GM10248 (cell line): Measurements from ENCODE around the gene MSRB1.

Source experiments
- CTCF ChIA-PET: fragments of 300-600 bp; sonication (Branson Sonifier 250); formaldehyde crosslinking; extraction: SDS; loops from one replicate; lab custom pipeline; 2021; ENCODE audit warnings: antibody characterized with exemption; lab: Yijun Ruan, JAX
- POLR2A ChIA-PET: fragments of 350-650 bp; sonication (Branson Sonifier 250); formaldehyde crosslinking; extraction: SDS; loops from one replicate; lab custom pipeline; 2020; ENCODE audit warnings: antibody characterized with exemption; lab: Yijun Ruan, JAX
- DNase-seq: peaks from one replicate; pipeline ENCODE4 v3.0.0; 2012; ENCODE audit errors: extremely low spot score
- TF ChIP-seq, protein P1 (sequence below): IDR thresholded peaks from 2 replicates; pipeline ENCODE4 v1.5.1; 2012; ENCODE audit warnings: mild to moderate bottlenecking, low read depth; ENCODE audit errors: extremely low read depth, missing control alignments, control extremely low read depth

Gene MSRB1

DNA sequence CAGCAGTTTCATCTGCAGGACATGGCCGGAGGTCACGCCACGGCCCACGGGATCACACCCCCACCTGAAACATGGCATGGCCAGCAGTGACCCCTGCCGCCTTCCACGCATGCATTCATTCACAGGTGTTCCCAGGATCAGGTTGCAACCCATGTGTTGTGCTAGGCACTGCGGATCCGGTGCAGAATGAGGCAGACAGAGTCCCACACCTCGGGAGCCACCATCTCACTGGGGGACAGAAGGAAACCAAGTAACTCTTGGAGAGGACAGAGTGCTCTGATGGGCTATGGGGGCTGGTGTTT is 4.3 kb upstream of the MSRB1 start:
- TF ChIP-seq, protein P1, sequence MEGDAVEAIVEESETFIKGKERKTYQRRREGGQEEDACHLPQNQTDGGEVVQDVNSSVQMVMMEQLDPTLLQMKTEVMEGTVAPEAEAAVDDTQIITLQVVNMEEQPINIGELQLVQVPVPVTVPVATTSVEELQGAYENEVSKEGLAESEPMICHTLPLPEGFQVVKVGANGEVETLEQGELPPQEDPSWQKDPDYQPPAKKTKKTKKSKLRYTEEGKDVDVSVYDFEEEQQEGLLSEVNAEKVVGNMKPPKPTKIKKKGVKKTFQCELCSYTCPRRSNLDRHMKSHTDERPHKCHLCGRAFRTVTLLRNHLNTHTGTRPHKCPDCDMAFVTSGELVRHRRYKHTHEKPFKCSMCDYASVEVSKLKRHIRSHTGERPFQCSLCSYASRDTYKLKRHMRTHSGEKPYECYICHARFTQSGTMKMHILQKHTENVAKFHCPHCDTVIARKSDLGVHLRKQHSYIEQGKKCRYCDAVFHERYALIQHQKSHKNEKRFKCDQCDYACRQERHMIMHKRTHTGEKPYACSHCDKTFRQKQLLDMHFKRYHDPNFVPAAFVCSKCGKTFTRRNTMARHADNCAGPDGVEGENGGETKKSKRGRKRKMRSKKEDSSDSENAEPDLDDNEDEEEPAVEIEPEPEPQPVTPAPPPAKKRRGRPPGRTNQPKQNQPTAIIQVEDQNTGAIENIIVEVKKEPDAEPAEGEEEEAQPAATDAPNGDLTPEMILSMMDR: no peak
- POLR2A ChIA-PET: interaction anchor here (0.6 kb wide), 1 partner anchor 414 kb away, joined by 5 read pairs; the partner anchor contains the start of gene TMEM204
- CTCF ChIA-PET: interaction anchor here (1.0 to 1.4 kb wide), 2 partner anchors 8 to 10 kb away, joined by 3 to 5 read pairs; no protein-coding TSS in a partner anchor
- no peak for DNase-seq

DNA sequence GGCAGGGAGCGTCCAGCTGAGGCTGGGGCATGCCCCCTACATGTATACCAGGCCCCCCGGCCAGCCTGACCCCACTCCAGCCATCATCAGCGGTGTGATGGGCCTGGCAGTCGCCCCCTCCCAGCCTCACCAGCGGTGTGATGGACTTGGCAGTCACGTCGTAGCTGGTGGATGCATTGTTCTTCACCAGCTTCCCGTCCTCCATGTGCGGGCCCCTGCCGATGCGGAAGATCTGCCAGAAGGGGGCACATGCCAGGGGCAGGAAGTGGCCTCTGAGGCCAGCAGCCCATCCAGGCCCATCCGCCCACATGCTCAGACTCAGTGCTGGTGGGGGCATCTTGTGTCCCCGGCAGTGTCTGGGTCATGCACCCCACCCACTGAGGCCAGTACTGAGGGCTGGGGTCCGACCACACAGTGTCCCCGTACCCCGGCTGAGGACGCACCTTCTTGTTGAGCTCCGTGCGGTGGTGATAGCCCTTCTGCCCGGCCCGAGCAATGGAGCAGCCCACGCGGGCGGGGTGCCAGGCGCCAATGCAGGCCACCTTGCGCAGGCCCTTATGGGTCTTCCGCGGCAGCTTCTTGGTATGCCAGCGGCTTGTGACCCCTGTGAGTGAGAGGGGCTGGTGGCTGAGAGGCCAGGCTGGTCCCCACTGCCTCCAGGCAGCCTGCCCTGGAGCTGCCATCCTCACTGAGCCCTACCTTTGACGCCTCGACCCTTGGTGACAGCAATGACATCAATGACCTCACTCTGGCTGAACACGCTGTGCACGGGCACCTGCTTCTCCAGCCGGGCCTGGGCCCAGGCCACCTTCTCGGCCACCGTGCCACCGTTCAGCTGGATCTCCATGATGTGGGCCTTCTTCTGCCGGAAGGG is 3.7 kb upstream of the MSRB1 start:
- ChIA-PET CTCF (interaction anchor here (1.0 to 1.6 kb wide), 3 partner anchors 9 to 12 kb away, joined by 3 to 5 read pairs (median 5); partner anchors contain the start of gene NDUFB10), POLR2A (interaction anchor here (0.6 to 1.4 kb wide), 3 partner anchors 18 to 413 kb away, joined by 3 to 5 read pairs (median 4); partner anchors contain the start of genes RPS2, TMEM204 and TRAF7)
- DNase-seq: no peak
- TF ChIP-seq, protein P1: no peak

DNA sequence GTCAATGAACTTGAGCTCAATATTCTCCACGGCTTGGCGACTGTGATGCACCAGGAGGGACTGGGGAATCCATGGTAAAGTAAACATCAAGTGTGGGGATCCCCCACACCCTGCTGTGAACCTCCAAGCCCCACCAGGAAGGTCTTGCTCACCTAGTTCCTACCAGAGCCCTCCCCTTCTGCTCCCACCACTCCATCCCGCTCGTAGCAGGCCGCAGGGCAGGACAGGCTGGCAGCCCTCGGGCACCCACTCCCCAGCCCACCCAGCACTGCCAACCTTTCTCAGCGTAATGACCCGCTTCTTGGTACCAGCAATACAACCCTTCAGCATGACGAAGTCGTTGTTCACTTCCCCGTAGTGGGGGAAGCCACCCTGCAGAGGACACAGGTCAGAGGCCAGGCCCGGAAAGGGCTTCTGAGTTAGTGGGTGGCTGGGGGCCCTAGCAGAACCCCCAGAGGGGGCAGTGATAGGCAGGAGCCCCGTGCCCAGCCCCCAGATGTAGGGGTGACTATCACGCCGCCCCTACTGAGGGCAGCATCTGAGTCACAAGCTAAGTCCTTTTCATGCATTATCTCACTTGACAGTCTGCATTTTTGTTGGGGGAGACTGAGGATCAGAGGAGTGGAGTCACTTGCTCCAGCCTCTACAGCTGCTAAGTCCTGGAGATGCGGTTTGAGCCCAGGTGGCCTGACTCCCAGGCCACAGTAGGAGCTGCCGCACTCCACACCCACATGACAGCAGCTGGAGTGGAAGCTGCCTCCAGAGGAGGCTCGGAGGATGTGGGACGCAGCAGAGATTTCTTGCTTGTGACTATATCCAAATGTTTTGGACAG is 2.8 kb upstream of the MSRB1 start:
- no peak for DNase-seq
- POLR2A ChIA-PET: interaction anchor here (1.0 to 1.4 kb wide), 2 partner anchors 19 to 210 kb away, joined by 3 to 4 read pairs; partner anchors contain the start of genes RPS2 and TRAF7
- CTCF ChIA-PET: interaction anchor here (1.2 to 1.6 kb wide), 3 partner anchors 10 to 17 kb away, joined by 3 to 5 read pairs (median 5); partner anchors contain the start of gene NDUFB10
- TF ChIP-seq, protein P1: no peak

DNA sequence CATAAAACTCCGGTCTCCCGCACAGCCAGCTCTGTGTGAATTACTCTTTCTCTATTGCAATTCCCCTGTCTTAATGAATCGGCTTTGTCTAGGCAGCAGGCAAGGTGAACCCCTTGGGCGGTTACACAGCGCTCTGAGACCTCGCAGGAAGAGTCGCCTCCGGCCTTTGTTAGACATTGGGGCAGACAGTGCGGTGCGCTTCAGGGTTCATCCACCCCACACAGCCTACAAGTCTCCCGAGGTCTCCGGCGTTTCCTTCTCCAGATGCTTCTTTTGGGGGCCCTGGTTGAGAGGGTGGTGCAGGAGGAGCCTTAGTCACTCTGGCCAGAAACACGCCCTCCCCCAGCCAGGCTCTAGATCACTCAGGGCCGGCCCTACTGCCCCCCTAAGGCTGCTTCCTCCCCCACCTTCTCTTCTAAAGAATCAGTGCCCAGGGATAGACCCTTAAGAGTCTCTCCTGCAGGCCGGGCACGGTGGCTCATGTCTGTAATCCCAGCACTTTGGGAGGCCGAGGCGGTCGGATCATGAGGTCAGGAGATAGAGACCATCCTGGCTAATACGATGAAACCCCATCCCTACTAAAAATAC is 1.7 kb upstream of the MSRB1 start:
- CTCF ChIA-PET: interaction anchor here (1.2 to 1.6 kb wide), 2 partner anchors 10 to 16 kb away, joined by 3 to 4 read pairs; partner anchors contain the start of gene RPL3L
- POLR2A ChIA-PET: interaction anchor here (2.2 kb wide), 1 partner anchor 20 kb away, joined by 19 read pairs; the partner anchor contains the start of gene RPS2
- DNase-seq: no peak
- TF ChIP-seq, protein P1: no peak

DNA sequence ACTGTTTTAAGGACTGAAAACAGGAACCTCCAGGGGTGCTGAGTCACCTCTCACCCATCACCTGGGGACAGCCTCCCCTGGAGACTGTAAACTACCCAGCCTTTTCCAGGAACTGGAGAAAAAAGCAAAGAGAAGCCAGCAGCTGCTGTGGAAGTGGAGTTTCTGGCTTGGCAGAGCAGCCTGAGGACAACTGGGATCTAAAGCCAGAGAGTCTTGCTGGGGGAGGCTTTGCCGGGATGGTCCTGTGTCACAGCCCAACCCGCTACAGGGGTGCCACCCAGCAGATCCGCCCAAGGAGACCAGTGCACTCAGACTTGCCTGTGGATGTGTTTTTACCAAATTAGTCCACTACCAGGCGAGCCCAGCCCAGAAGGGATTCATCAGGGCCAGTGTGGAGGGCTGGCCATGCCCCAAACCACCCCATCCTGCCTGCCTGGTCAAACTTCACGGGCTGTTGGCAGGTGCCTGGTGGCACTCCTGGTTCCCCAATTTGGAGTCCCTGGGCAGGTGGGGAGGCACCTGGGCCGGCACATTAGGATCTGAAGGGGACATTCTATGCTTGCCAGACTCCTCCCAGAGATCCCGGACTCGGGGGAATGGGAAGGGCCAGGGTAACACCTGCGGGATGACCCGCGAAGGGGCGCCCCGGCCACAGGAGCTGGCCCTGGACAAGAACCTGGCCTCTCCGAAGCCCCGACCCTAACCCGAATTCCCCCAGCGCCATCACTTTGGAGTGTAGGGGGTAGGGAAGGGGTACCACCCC is 771 bp downstream of the MSRB1 start:
- DNase-seq: no peak
- TF ChIP-seq, protein P1: no peak
- CTCF ChIA-PET: interaction anchor here (1.1 to 2.8 kb wide), 3 partner anchors 13 to 22 kb away, joined by 3 to 20 read pairs (median 3); partner anchors contain the start of gene RPS2
- POLR2A ChIA-PET: interaction anchor here (1.8 to 2.2 kb wide), 2 partner anchors 22 to 23 kb away, joined by 12 to 19 read pairs; partner anchors contain the start of gene RPS2
